H1 (cell line): Measurements from ENCODE around the gene RNF31. TPM values are rescaled to one million over a fixed set of nuclear protein-coding genes. Genes with fewer than 3 reads are reported as not detected.

ENCODE experiments used
- CTCF ChIA-PET: fragments of 300-600 bp; sonication (Branson Sonifier 250); formaldehyde crosslinking; loops from one replicate; lab custom pipeline; 2021; ENCODE audit not compliant: partially characterized antibody; lab: Charles Lee
- POLR2A ChIA-PET: fragments of 300-600 bp; sonication (Branson Sonifier 250); formaldehyde crosslinking; loops from one replicate; lab custom pipeline; 2021; ENCODE audit warnings: inconsistent platforms; ENCODE audit not compliant: partially characterized antibody; lab: Charles Lee
- DNase-seq, 2 experiments: peaks; one replicate each; pipeline versions ENCODE4 v3.0.0 to v3.0.0-alpha.2; 2010 to 2022; ENCODE audit warnings: low spot score in 2 of 2, low read depth in 1 of 2, mixed read lengths in 1 of 2
- FAIRE-seq: peaks from 2 replicates; lab custom pipeline; 2011; peaks lifted over from hg19 to GRCh38; lab: Jason Lieb, UNC
- H2AFZ ChIP-seq: 2 replicates; pipeline ENCODE4 v1.8.1; 2012; ENCODE audit warnings: low read length, inconsistent platforms
- H2AK5ac ChIP-seq: 2 replicates; pipeline ENCODE4 v1.6.1; 2013; ENCODE audit warnings: low read depth, low read length
- H2BK120ac ChIP-seq: replicated peaks from 2 replicates; pipeline ENCODE3; 2013; ENCODE audit warnings: low read depth, low read length, inconsistent platforms
- H2BK12ac ChIP-seq: 2 replicates; pipeline ENCODE4 v1.6.1; 2013; ENCODE audit warnings: low read depth, low read length
- H2BK15ac ChIP-seq: 2 replicates; pipeline ENCODE4 v1.6.1; 2013; ENCODE audit warnings: low read length
- H2BK20ac ChIP-seq: 2 replicates; pipeline ENCODE4 v1.6.1; 2013; ENCODE audit warnings: low read length
- H2BK5ac ChIP-seq: 2 replicates; pipeline ENCODE4 v1.6.1; 2013; ENCODE audit warnings: low read depth, low read length
- H3K14ac ChIP-seq: 2 replicates; pipeline ENCODE4 v1.6.1; 2013; ENCODE audit warnings: inconsistent platforms; ENCODE audit not compliant: insufficient read length
- H3K18ac ChIP-seq: 2 replicates; pipeline ENCODE4 v1.6.1; 2013; ENCODE audit warnings: low read length; ENCODE audit errors: extremely low read depth
- H3K23ac ChIP-seq: 2 replicates; pipeline ENCODE4 v1.6.1; 2013; ENCODE audit warnings: inconsistent platforms; ENCODE audit not compliant: insufficient read length
- H3K23me2 ChIP-seq: 2 replicates; pipeline ENCODE4 v1.6.1; 2013; ENCODE audit warnings: low read depth, low read length
- H3K27ac ChIP-seq: 2 replicates; pipeline ENCODE4 v1.6.1; 2011; ENCODE audit warnings: low read depth, low read length, inconsistent platforms
- H3K27me3 ChIP-seq, 4 experiments: replicated peaks in 1 of 4; 1 replicate in 1 of 4; 2 replicates in 3 of 4; pipeline versions ENCODE4 v1.6.1 to v1.8.1; 2011 to 2013; ENCODE audit warnings: low read length in 3 of 4, mild to moderate bottlenecking in 3 of 4, inconsistent platforms in 2 of 4, mixed read lengths in 2 of 4, moderate library complexity in 1 of 4; ENCODE audit not compliant: control insufficient read depth in 3 of 4, insufficient read depth in 3 of 4; ENCODE audit errors: extremely low read depth in 1 of 4
- H3K36me3 ChIP-seq, 4 experiments: 2 replicates each; pipeline versions ENCODE4 v1.6.1 to v1.8.1; 2011 to 2013; ENCODE audit warnings: mild to moderate bottlenecking in 4 of 4, low read length in 3 of 4, moderate library complexity in 2 of 4, control low read depth in 1 of 4, inconsistent platforms in 1 of 4; ENCODE audit not compliant: insufficient read depth in 4 of 4, control insufficient read depth in 2 of 4
- H3K4ac ChIP-seq: replicated peaks from 2 replicates; pipeline ENCODE3; 2013; ENCODE audit warnings: low read length, low read depth, mixed read lengths, inconsistent platforms; ENCODE audit not compliant: insufficient read length
- H3K4me1 ChIP-seq, 4 experiments: replicated peaks in 1 of 4; 1 replicate in 1 of 4; 2 replicates in 3 of 4; pipeline versions ENCODE4 v1.6.1 to v1.8.1; 2011 to 2013; ENCODE audit warnings: low read length in 3 of 4, inconsistent platforms in 2 of 4, mixed read lengths in 1 of 4; ENCODE audit not compliant: insufficient read depth in 4 of 4, control insufficient read depth in 3 of 4
- H3K4me2 ChIP-seq, 2 experiments: 2 replicates each; pipeline versions ENCODE4 v1.6.1 to v1.8.1; 2011 to 2013; ENCODE audit warnings: low read depth in 2 of 2, low read length in 2 of 2, control low read depth in 1 of 2, inconsistent platforms in 1 of 2, mild to moderate bottlenecking in 1 of 2; ENCODE audit not compliant: insufficient read depth in 1 of 2
- H3K4me3 ChIP-seq, 4 experiments: fragments of 200-600, 300-600 bp in 1 of 4; sonication (generic), shearing (Covaris generic), sonication (Bioruptor Twin) in 1 of 4; 2 replicates each; pipeline versions ENCODE4 v1.5.1 to v1.8.1; 2011 to 2016; ENCODE audit warnings: low read length in 4 of 4, low read depth in 3 of 4, control low read depth in 2 of 4, inconsistent platforms in 2 of 4, mild to moderate bottlenecking in 2 of 4, mixed read lengths in 1 of 4, moderate library complexity in 1 of 4; ENCODE audit not compliant: insufficient read depth in 2 of 4; ENCODE audit errors: extremely low read depth in 1 of 4
- H3K56ac ChIP-seq: replicated peaks from 2 replicates; pipeline ENCODE3; 2013; ENCODE audit warnings: low read depth, mild to moderate bottlenecking, mixed read lengths, low read length, inconsistent platforms; ENCODE audit not compliant: insufficient read length
- H3K79me1 ChIP-seq: 2 replicates; pipeline ENCODE4 v1.6.1; 2013; ENCODE audit warnings: low read depth, low read length, control low read depth
- H3K79me2 ChIP-seq, 2 experiments: 2 replicates each; pipeline versions ENCODE4 v1.6.1 to v1.8.1; 2012 to 2013; ENCODE audit warnings: low read length in 2 of 2, mild to moderate bottlenecking in 2 of 2, inconsistent platforms in 1 of 2; ENCODE audit not compliant: insufficient read depth in 2 of 2, control insufficient read depth in 1 of 2
- H3K9ac ChIP-seq, 4 experiments: replicated peaks in 1 of 4; 1 replicate in 1 of 4; 2 replicates in 3 of 4; pipeline versions ENCODE4 v1.6.1 to v1.8.1; 2011 to 2013; ENCODE audit warnings: low read depth in 3 of 4, low read length in 3 of 4, control low read depth in 2 of 4, mild to moderate bottlenecking in 2 of 4, moderate library complexity in 2 of 4, inconsistent platforms in 1 of 4; ENCODE audit errors: extremely low read depth in 1 of 4
- H3K9me3 ChIP-seq, 2 experiments: 2 replicates each; pipeline versions ENCODE4 v1.6.1 to v1.8.1; 2012 to 2013; ENCODE audit warnings: mild to moderate bottlenecking in 2 of 2, moderate library complexity in 2 of 2, control low read depth in 1 of 2, inconsistent platforms in 1 of 2, low read depth in 1 of 2, low read length in 1 of 2, mixed read lengths in 1 of 2; ENCODE audit not compliant: insufficient read depth in 2 of 2
- H4K20me1 ChIP-seq, 2 experiments: replicated peaks in 1 of 2; 2 replicates each; pipeline versions ENCODE3 to v1.8.1; 2011 to 2013; ENCODE audit warnings: inconsistent platforms in 2 of 2, low read length in 2 of 2, mild to moderate bottlenecking in 1 of 2; ENCODE audit not compliant: insufficient read depth in 2 of 2, control insufficient read depth in 1 of 2
- H4K5ac ChIP-seq: 2 replicates; pipeline ENCODE4 v1.6.1; 2013; ENCODE audit warnings: low read length, low read depth, mixed read lengths, inconsistent platforms; ENCODE audit not compliant: insufficient read length
- H4K8ac ChIP-seq: 2 replicates; pipeline ENCODE4 v1.8.0; 2013; ENCODE audit warnings: mild to moderate bottlenecking, moderate library complexity, low read length, inconsistent platforms; ENCODE audit not compliant: insufficient read depth; ENCODE audit errors: extremely low read depth
- H4K91ac ChIP-seq: replicated peaks from 2 replicates; pipeline ENCODE3; 2013; ENCODE audit warnings: low read length, mixed read lengths, inconsistent platforms; ENCODE audit not compliant: insufficient read length
- ASH2L ChIP-seq: fragments of 200-600, 300-600 bp; sonication (generic); IDR thresholded peaks from one replicate; pipeline ENCODE4 v1.7.1; 2017; ENCODE audit warnings: low read length
- EZH2 ChIP-seq: fragments of 200-600 bp; sonication (generic); IDR thresholded peaks from 2 replicates; pipeline ENCODE4 v1.7.1; 2012; ENCODE audit warnings: low read depth, mild to moderate bottlenecking, moderate library complexity, low read length, inconsistent platforms; ENCODE audit not compliant: severe bottlenecking
- HDAC2 ChIP-seq, 2 experiments: fragments of 300-600 bp in 1 of 2; sonication (generic) in 1 of 2; IDR thresholded peaks; 2 replicates each; pipeline ENCODE4 v1.6.1; 2011 to 2012; ENCODE audit warnings: low read depth in 2 of 2, low read length in 2 of 2, mild to moderate bottlenecking in 2 of 2, moderate library complexity in 2 of 2, borderline replicate concordance in 1 of 2, inconsistent platforms in 1 of 2
- RAD21 ChIP-seq, 2 experiments: IDR thresholded peaks in 1 of 2; conservative IDR thresholded peaks in 1 of 2; 2 replicates each; pipeline ENCODE4 v1.6.1; 2011; ENCODE audit warnings: low read depth in 2 of 2, low read length in 2 of 2, improper control_type of control experiment in 1 of 2, inconsistent platforms in 1 of 2, mild to moderate bottlenecking in 1 of 2, moderate library complexity in 1 of 2
- RBBP5 ChIP-seq: IDR thresholded peaks from 2 replicates; pipeline ENCODE4 v1.7.1; 2012; ENCODE audit warnings: low read depth, mild to moderate bottlenecking, inconsistent platforms, low read length, moderate library complexity, borderline replicate concordance
- SAP30 ChIP-seq: fragments of 300-600 bp; sonication (generic); IDR thresholded peaks from 2 replicates; pipeline ENCODE4 v1.7.1; 2012; ENCODE audit warnings: low read length, moderate library complexity, mild to moderate bottlenecking, inconsistent platforms; ENCODE audit not compliant: insufficient read depth, insufficient replicate concordance
- SUZ12 ChIP-seq: fragments of 200-600 bp; sonication (generic); IDR thresholded peaks from 2 replicates; pipeline ENCODE4 v1.6.1; 2012; ENCODE audit warnings: mild to moderate bottlenecking, inconsistent platforms, low read length, moderate library complexity, mixed read lengths
- WGBS, 2 experiments: shearing (Covaris generic) in 1 of 2; methylation state at CpG; one replicate each; pipeline versions ENCODE4 v1.1.6 to v1.1.7; 2013 to 2015; ENCODE audit warnings: low lambda C conversion rate in 2 of 2, mixed read lengths in 2 of 2, inconsistent platforms in 1 of 2, low coverage in 1 of 2, missing lambda C conversion rate in 1 of 2; ENCODE audit not compliant: insufficient replicate concordance in 2 of 2, insufficient coverage in 1 of 2, insufficient read length in 1 of 2; ENCODE audit errors: extremely low coverage in 1 of 2, missing lambda C conversion rate in 1 of 2; 5-methylcytosine and 5-hydroxymethylcytosine counted together
- polyA plus RNA-seq, 7 experiments: library from polyadenylated mRNA; depleted of rRNA in 3 of 7; stranded (reverse) in 5 of 7; unstranded in 2 of 7; fragments of >200 nt in 5 of 7; fragments of 200-250 nt in 2 of 7; gene quantifications; 1 replicate in 5 of 7; 2 replicates in 1 of 7; 4 replicates in 1 of 7; pipeline versions ENCODE4 v1.2.1 to v1.2.3, GENCODE V29; 2011 to 2013; ENCODE audit warnings: missing spikeins in 2 of 7, mixed read lengths in 2 of 7
- total RNA-seq: library from RNA; stranded (reverse); fragmentation: NEBNext Ultra II Directional; extraction: Animal tissue kit (Norgen Biotek cat#: 25700); gene quantifications from 2 replicates; pipeline ENCODE4 v1.2.1, GENCODE V29; 2021
- TF ChIP-seq, protein P1 (sequence below): IDR thresholded peaks from 2 replicates; pipeline ENCODE4 v1.6.1; 2012; ENCODE audit warnings: inconsistent platforms

Gene RNF31
- total and polyA plus RNA-seq, 2 of the 8 experiments (the other 6 are each of a cell fraction or from before 2014, with no cell fraction given), result 17.5 to 72.0 TPM

DNA sequence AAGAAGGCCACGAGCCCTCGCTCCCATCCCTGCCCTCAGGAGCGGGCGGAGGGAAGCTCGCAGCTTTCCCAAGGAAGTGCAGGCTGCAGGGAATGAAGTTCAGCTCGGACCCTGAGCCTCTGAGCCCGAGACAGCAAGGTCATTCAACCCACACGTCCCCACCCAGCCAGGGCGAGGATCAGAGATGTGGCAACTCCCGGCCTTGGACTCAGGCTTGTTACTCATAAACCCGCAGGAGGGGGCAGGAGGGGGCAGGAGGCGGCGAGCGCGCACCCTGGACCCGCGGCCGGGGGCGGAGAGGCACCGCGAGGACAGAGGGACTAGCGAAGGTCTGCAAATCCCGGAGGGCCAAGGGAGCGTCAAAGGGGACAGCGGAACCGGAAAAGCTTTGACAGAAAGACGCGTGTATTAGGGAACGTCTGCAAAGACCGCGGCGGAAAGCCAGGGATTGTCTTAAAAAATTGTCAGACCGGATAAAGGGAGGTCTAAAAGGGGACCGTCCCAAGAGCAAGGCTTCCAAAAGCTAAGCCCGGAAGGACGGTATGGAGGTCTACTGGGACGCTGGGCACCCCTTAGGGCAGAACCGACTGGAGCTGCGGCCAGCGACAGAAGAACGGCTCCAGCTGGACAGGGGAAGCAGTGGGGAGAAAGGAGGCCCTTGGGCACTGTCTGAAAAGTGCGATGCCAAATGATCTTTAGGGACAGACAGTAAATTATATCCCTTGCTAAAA is 33.3 kb upstream of the RNF31 start:
- peak overlapping the region in 3 of 4 experiments; percentile 49 to 72 (median 71); a peak in 5 of 7 replicates for H3K9ac ChIP-seq
- H2AFZ ChIP-seq, result peak overlapping the region; percentile 89
- H2AK5ac ChIP-seq, result no peak overlapping the region
- 4% methylated on average over 38 of the region's 42 CpGs; no CpG with 5 or more reads in 1 of the 2 experiments for WGBS, 2 experiments
- peak; percentile 54 to 81 for DNase-seq
- peak overlapping the region; percentile 65 for H3K4ac ChIP-seq
- H2BK5ac ChIP-seq, result peak overlapping the region; percentile 100
- H3K79me1 ChIP-seq, result peaks cover 5% of the 10 kb centered on the region; the same call in 1 of the 2 replicates
- no peaks in the 10 kb centered on the region for H4K20me1 ChIP-seq
- H4K5ac ChIP-seq, result peak overlapping the region; percentile 82
- H3K56ac ChIP-seq, result peak overlapping the region; percentile 12
- H3K4me1 ChIP-seq, result peaks cover 0 to 4% (median 2%) of the 10 kb centered on the region in 4 experiments; a peak in 5 of 7 replicates
- H3K18ac ChIP-seq, result peak overlapping the region; percentile 90
- peaks cover 9 to 18% (median 14%) of the 10 kb centered on the region in 4 experiments for H3K36me3 ChIP-seq
- H3K9me3 ChIP-seq, result no peaks in the 10 kb centered on the region
- POLR2A ChIA-PET, result interaction anchor here (1.0 to 7.1 kb wide), 22 partner anchors 10 to 533 kb away, joined by 3 to 125 read pairs (median 5); partner anchors contain the start of genes CARMIL3, DHRS4L2, EMC9 and FITM1
- H2BK12ac ChIP-seq, result peak overlapping the region; percentile 80; the same call in 1 of the 2 replicates
- H2BK120ac ChIP-seq, result no peak overlapping the region
- H2BK20ac ChIP-seq, result no peak overlapping the region; the same call in 1 of the 2 replicates
- H3K4me2 ChIP-seq, result peak overlapping the region; percentile 85 to 91
- peak overlapping the region; percentile 93 for H4K8ac ChIP-seq
- peak overlapping the region; percentile 83 for H4K91ac ChIP-seq
- H3K23me2 ChIP-seq, result peaks cover 7% of the 10 kb centered on the region
- no peaks in the 10 kb centered on the region for H3K27me3 ChIP-seq
- CTCF ChIA-PET, result interaction anchor here (0.6 to 2.7 kb wide), 17 partner anchors 13 to 322 kb away, joined by 3 to 20 read pairs (median 4); partner anchors contain the start of genes EMC9, IRF9, PCK2 and PSME2
- H3K23ac ChIP-seq, result no peak overlapping the region
- peak overlapping the region; percentile 8 for H3K14ac ChIP-seq
- H3K27ac ChIP-seq, result peak overlapping the region; percentile 54; the same call in 1 of the 2 replicates
- H3K79me2 ChIP-seq, result peaks cover 0 to 10% of the 10 kb centered on the region in 2 experiments; a peak in 2 of 4 replicates
- peak overlapping the region; percentile 68 to 89 (median 76) for H3K4me3 ChIP-seq
- H2BK15ac ChIP-seq, result no peak overlapping the region; the same call in 1 of the 2 replicates
- no peak for FAIRE-seq
- TF ChIP-seq, protein P1, sequence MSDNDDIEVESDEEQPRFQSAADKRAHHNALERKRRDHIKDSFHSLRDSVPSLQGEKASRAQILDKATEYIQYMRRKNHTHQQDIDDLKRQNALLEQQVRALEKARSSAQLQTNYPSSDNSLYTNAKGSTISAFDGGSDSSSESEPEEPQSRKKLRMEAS, result 0 out of 2 replicates have a peak, but pooled peaks have one; percentile 33
- peak; percentile 73; the same call in 1 of the 2 replicates for TF ChIP-seq RBBP5
- no peak for TF ChIP-seq SUZ12
- peak; percentile 89 for TF ChIP-seq ASH2L
- peak; percentile 92 for TF ChIP-seq SAP30
- TF ChIP-seq RAD21 (IDR thresholded peaks at IDR 0.05 in 1 of 2, conservative IDR thresholded peaks at IDR 0.05 in 1 of 2; ENCODE audit: low read depth in 2 of 2, low read length in 2 of 2), result no peak
- no peak for TF ChIP-seq EZH2
- TF ChIP-seq HDAC2 (IDR thresholded peaks at IDR 0.05; ENCODE audit: borderline replicate concordance in 1 of 2, low read depth in 2 of 2, low read length in 2 of 2), result peak in 1 of 2 experiments; percentile 8; a peak in 2 of 4 replicates
